ENCODE measurements around the gene STAT6.

- TF ChIP-seq CTCF (IDR thresholded peaks at IDR 0.05; ENCODE audit: low read depth, low read length, poor library complexity, severe bottlenecking) (no peak), EZH2phosphoT487 (IDR thresholded peaks at IDR 0.05; ENCODE audit: borderline replicate concordance, low read length) (no peak)
These were observed 18.2 kb upstream of the STAT6 start for GRCh38 chr12:57129321-57129842.

All from DOHH2 (cell line).